Esophagus muscularis mucosa (tissue), 4 donors: ENCODE measurements around the gene MEIS3. TPM values are rescaled to one million over a fixed set of nuclear protein-coding genes. Genes with fewer than 3 reads are reported as not detected.
"Not testable (repeated sequence)": the region's sequence is repeated elsewhere in the genome, so short reads cannot be mapped to it uniquely, and the experiment has no call there.

Experiments used
- DNase-seq: peaks from one replicate; pipeline ENCODE4 v3.0.0-alpha.2; 2017; ENCODE audit errors: extremely low spot score
- H3K27ac ChIP-seq, 4 donors: fragments of 200-600 bp; sonication (generic); replicated peaks in 1 of 4; 1 replicate in 3 of 4; 2 replicates in 1 of 4; pipeline ENCODE4 v1.5.1; 2016 to 2019; ENCODE audit warnings: mild to moderate bottlenecking in 1 of 4
- H3K27me3 ChIP-seq, 4 donors: fragments of 200-600 bp; sonication (generic); one replicate each; pipeline versions ENCODE4 v1.5.1 to v1.6.0; 2016 to 2019
- H3K36me3 ChIP-seq, 4 donors: fragments of 200-600 bp; sonication (generic); one replicate each; pipeline ENCODE4 v1.5.1; 2016 to 2019
- H3K4me1 ChIP-seq, 4 donors: fragments of 200-600 bp; sonication (generic); one replicate each; pipeline ENCODE4 v1.5.1; 2016 to 2019
- H3K4me3 ChIP-seq, 4 donors: fragments of 200-600 bp; sonication (generic); 1 replicate in 2 of 4; 2 replicates in 2 of 4; pipeline ENCODE4 v1.5.1; 2016 to 2019; ENCODE audit warnings: mild to moderate bottlenecking in 4 of 4, moderate library complexity in 1 of 4
- H3K9me3 ChIP-seq, 4 donors: fragments of 200-600 bp; sonication (generic); 1 replicate in 3 of 4; 2 replicates in 1 of 4; pipeline ENCODE4 v1.5.1; 2016 to 2019
- EP300 ChIP-seq: sonication (generic); formaldehyde crosslinking; IDR thresholded peaks from one replicate; pipeline ENCODE4 v1.6.1; 2017; ENCODE audit warnings: antibody characterized with exemption
- POLR2A ChIP-seq: fragments of 450-650 bp; IDR thresholded peaks from one replicate; pipeline ENCODE4 v1.6.1; 2017; ENCODE audit warnings: antibody characterized with exemption, moderate library complexity, mild to moderate bottlenecking, low read depth
- POLR2AphosphoS5 ChIP-seq, 2 donors: sonication (generic); formaldehyde crosslinking; IDR thresholded peaks; one replicate each; pipeline ENCODE4 v1.6.1; 2017; ENCODE audit warnings: antibody characterized with exemption in 2 of 2
- WGBS: methylation state at CpG from one replicate; pipeline ENCODE4 v1.1.5; 2018; 5-methylcytosine and 5-hydroxymethylcytosine counted together
- intact Hi-C: fragments of 100-400 bp; cut with DNase I; formaldehyde crosslinking; loops from one replicate; pipeline ENCODE4 v1.15.1; 2023
- total RNA-seq, 4 donors: library from RNA; depleted of rRNA; stranded (reverse); fragments of >200 nt; gene quantifications; one replicate each; pipeline versions ENCODE4 v1.1.0 to v1.2.1, GENCODE V29; 2016
- TF ChIP-seq, protein P1 (sequence below), 3 experiments: fragments of 200-600 bp in 2 of 3; fragments of 450-650 bp in 1 of 3; sonication (generic) in 2 of 3; IDR thresholded peaks; one replicate each; pipeline ENCODE4 v1.5.1; 2017 to 2019; ENCODE audit warnings: antibody characterized with exemption in 3 of 3, mild to moderate bottlenecking in 2 of 3, moderate library complexity in 1 of 3

Gene MEIS3
- total RNA-seq, 4 donors from 2014 or later = 22.8 to 33.2 (median 30.7) TPM

DNA sequence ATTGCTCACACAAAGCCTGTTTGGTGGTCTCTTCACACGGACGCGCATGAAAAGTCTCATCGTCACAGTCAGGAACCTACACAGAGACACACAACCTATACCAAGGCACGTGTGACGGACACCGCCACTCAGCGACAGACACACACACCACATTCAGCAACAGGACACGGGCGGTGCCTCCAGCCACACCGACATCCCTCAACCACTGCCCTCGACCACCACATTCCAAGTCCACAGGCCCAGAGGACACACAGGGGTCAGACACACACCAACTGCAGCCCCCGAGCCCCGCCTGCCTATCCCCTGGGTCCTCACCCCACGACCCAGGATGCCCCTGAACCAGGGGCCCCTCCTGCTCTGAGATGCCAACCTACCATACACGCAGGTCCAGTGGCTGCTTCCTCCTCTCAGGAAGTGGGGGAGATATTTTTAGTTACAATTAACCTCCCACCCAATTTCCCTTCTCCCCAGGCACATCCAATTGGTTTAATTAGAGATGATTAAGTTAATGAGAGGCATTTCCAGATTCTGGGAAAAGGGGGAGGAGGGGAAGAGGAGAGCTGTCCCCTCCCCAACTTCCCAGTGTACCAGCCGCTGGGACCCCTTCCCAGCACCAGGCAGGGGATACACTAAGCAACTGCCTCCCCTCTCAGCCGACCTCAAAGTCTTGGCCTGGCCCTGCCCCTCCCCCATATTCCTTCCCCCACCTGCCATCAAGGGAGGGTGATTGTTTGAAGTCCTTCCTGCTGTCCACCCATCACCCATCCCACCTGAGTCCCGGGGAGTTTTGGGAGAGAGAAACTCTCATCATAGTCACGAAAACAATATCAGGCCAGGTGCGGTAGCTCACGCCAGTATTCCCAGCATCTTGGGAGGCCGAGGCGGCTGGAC is 20.4 kb downstream of the MEIS3 start:
- Histone ChIP-seq H3K36me3 (no peaks in the 10 kb centered on the region), H3K4me1 (no peaks in the 10 kb centered on the region), H3K9me3 (no peaks in the 10 kb centered on the region), H3K27ac (no peak overlapping the region), H3K27me3 (peaks cover 0 to 29% (median 4%) of the 10 kb centered on the region in 4 donors), H3K4me3 (no peak overlapping the region)
- intact Hi-C loops = no loop called here
- DNase-seq = no peak
- WGBS = 43% methylated on average over 19 of the region's 24 CpGs
- TF ChIP-seq POLR2A = no peak
- TF ChIP-seq EP300 = no peak
- no peak for TF ChIP-seq POLR2AphosphoS5 (IDR thresholded peaks at IDR 0.05)

DNA sequence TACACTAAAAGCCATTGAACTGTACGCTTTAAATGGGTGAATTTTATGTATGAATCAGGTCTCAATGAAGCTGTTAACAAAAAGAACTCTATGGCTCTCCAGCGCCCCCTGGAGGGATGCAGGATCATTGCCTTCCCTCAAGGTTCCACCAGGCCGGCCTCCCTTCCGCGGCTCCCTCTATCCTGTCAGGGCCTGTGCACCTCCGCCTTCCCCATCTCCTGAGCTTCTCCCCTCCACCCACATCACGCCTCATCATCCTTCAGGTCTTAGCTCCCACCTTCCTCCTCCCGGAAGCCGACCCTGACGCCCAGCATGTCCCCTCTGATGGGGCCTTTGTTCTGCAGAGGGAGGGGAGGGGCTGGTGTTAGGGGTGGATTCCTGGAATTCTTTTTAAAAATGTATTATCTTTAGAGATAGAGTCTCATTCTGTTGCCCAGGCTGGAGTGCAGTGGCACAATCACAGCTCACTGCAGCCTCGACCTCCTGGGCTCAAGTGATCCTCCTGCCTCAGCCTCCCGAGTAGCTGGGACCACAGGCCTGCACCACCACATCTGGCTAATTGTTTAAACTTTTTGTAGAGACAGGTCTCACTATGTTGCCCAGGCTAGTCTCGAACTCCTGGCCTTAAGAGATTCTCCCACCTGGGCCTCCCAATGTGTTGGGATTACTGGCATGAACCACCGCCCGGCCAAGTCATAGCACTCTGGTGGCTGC is 27.7 kb downstream of the MEIS3 start:
- WGBS = 33% methylated on average over 13 of the region's 15 CpGs
- Histone ChIP-seq H3K9me3 (no peaks in the 10 kb centered on the region), H3K4me3 (no peak overlapping the region), H3K27me3 (peaks cover 0 to 6% (median 0%) of the 10 kb centered on the region in 4 donors), H3K27ac (no peak overlapping the region), H3K4me1 (no peaks in the 10 kb centered on the region), H3K36me3 (no peaks in the 10 kb centered on the region)
- TF ChIP-seq, protein P1, sequence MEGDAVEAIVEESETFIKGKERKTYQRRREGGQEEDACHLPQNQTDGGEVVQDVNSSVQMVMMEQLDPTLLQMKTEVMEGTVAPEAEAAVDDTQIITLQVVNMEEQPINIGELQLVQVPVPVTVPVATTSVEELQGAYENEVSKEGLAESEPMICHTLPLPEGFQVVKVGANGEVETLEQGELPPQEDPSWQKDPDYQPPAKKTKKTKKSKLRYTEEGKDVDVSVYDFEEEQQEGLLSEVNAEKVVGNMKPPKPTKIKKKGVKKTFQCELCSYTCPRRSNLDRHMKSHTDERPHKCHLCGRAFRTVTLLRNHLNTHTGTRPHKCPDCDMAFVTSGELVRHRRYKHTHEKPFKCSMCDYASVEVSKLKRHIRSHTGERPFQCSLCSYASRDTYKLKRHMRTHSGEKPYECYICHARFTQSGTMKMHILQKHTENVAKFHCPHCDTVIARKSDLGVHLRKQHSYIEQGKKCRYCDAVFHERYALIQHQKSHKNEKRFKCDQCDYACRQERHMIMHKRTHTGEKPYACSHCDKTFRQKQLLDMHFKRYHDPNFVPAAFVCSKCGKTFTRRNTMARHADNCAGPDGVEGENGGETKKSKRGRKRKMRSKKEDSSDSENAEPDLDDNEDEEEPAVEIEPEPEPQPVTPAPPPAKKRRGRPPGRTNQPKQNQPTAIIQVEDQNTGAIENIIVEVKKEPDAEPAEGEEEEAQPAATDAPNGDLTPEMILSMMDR (IDR thresholded peaks at IDR 0.05) = peak; percentile 74 to 91 (median 78)
- TF ChIP-seq POLR2AphosphoS5 (IDR thresholded peaks at IDR 0.05) = no peak
- peak; percentile 94 for DNase-seq
- intact Hi-C loops = no loop called here

DNA sequence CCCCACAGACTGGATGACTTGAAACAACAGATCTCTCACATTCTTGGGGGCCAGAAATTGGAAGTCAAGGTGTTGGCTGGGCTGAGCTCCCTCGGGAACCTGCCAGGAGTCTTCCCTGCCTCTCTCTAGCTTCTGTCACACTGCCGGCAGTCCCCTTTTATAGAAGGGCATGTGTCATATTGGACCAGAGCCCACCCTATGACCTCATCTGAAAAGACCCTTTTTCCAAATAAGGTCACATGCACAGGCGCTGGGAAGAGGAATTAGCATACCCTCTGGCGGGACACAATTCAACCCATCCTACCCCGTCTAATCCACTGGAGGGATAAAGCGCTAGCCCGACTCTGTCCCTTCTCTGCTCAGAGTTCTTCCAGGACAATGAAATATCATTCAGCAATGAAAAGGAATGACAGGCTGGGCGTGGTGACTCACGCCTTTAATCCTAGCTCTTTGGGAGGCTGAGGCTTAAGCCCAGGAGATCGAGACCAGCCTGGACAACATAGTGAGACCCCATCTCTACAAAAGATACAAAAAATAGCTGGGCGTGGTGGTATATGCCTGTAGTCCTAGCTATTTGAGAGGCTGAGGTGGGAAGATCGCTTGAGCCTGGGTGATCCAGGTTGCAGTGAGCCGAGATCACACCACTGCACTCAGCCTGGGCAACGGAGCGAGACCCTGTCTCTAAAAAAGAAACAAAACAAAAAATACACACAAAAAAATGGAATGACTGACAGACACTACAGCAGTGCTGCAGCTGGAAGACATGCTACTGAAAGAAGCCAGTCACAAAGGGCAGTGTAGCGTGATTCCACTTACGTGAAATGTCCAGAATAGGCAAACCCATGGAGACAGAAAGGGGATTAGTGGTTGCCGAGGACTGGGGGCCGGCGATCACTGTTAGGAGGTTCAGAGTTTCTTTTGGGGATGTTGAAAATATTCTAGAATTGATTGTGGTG is 28.5 kb downstream of the MEIS3 start:
- no peaks in the 10 kb centered on the region for H3K9me3 ChIP-seq
- H3K27ac ChIP-seq = no peak overlapping the region
- no peak for DNase-seq
- TF ChIP-seq, protein P1 (IDR thresholded peaks at IDR 0.05) = no peak
- TF ChIP-seq POLR2AphosphoS5 (IDR thresholded peaks at IDR 0.05) (no peak), POLR2A (no peak), EP300 (no peak)
- no peaks in the 10 kb centered on the region for H3K36me3 ChIP-seq
- H3K4me1 ChIP-seq = no peaks in the 10 kb centered on the region
- intact Hi-C loops = no loop called here
- H3K27me3 ChIP-seq = peaks cover 0 to 6% (median 0%) of the 10 kb centered on the region in 4 donors
- H3K4me3 ChIP-seq = no peak overlapping the region
- 72% methylated on average over 20 of the region's 20 CpGs for WGBS

DNA sequence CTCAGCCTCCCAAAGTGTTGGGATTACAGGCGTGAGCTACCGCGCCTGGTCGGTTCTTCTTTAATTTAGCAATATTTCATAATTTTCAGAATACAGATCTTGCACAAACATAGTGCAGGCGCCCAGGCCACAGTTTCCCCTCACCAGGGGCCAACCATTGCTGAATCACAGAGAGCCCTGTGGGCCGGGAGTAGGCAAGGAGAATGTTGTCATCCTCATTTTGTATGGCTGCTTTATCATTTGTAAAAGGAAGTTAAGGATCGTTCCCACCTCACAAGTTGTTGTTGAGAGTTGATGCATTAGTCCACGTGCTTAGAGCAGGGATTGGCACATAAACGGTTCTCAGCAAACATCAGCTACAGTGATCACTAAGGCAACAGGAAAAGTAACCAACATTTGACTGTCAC is 30.2 kb downstream of the MEIS3 start:
- intact Hi-C loops = no loop called here
- WGBS = 83% methylated on average over 6 of the region's 9 CpGs

DNA sequence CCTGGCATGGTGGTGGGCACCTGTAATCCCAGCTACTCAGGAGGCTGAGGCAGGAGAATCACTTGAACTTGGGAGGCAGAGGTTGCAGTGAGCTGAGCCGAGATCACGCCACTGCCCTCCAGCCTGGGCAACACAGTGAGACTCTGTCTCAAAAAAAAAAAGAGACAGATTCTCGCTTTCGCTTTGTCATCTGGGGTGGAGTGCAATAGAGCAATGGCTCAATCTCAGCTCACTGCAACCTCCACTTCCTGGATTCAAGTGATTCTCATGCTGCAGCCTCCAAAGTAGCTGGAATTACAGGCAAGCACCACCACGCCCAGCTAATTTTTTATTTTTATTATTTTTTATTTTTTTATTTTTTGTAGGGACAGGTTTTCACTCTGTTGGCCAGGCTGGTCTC is 30.6 kb downstream of the MEIS3 start:
- DNase-seq, H3K27ac ChIP-seq, H3K4me3 ChIP-seq, H3K9me3 ChIP-seq, H3K36me3 ChIP-seq, H3K4me1 ChIP-seq, intact Hi-C loops, H3K27me3 ChIP-seq: not testable (repeated sequence)
- WGBS = 89% methylated on average over 5 of the region's 5 CpGs

More for the DNA sequence above, 30.2 kb downstream of the MEIS3 start:
- no peak for DNase-seq
- H3K4me3 ChIP-seq = no peak overlapping the region
- H3K36me3 ChIP-seq = no peaks in the 10 kb centered on the region
- peaks cover 0 to 6% (median 0%) of the 10 kb centered on the region in 4 donors for H3K27me3 ChIP-seq
- H3K4me1 ChIP-seq = no peaks in the 10 kb centered on the region
- TF ChIP-seq EP300 = no peak
- no peak for TF ChIP-seq POLR2A
- TF ChIP-seq POLR2AphosphoS5 (IDR thresholded peaks at IDR 0.05) = no peak
- TF ChIP-seq, protein P1 (IDR thresholded peaks at IDR 0.05) = no peak
- no peaks in the 10 kb centered on the region for H3K9me3 ChIP-seq
- H3K27ac ChIP-seq = no peak overlapping the region

DNA sequence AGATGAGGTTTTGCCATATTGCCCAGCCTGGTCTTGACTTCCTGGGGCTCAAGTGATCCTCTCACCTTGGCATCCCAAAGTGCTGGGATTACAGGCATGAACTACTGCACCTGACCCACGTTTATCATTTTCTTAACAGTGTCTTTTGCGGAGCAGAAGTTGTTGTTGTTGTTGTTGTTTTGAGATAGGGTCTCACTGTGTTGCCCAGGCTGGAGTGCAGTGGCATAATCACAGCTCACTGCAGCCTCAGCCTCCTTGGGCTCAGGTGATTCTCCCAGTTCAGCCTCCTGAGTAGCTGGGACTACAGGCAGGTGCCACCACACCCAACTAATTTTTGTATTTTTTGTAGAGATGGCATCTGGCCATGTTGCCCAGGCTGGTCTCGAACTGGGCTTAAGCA is 31.7 kb downstream of the MEIS3 start:
- H3K27me3 ChIP-seq, intact Hi-C loops, H3K27ac ChIP-seq, H3K36me3 ChIP-seq, DNase-seq, H3K9me3 ChIP-seq, H3K4me1 ChIP-seq, H3K4me3 ChIP-seq: not testable (repeated sequence)
- 71% methylated on average over 3 of the region's 3 CpGs for WGBS

DNA sequence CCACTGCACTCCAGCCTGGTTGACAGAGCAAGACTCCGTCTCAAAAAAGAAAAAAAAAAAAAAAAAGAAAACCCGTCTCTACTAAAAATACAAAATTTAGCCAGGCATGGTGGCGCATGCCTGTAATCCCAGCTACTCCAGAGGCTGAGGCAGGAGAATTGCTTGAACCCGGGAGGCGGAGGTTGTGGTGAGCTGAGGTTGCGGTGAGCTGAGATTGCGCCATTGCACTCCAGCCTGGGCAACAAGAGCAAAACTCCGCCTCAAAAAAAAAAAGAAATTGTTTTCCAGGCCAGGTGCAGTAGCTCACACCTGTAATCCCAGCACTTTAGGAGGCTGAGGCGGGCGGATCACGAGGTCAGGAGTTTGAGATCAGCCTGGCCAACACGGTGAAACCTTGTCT is 32.7 kb downstream of the MEIS3 start:
- H3K36me3 ChIP-seq = peaks cover 8 to 11% (median 9%) of the 10 kb centered on the region in 4 donors
- DNase-seq, H3K4me3 ChIP-seq, H3K9me3 ChIP-seq, H3K4me1 ChIP-seq, H3K27ac ChIP-seq, intact Hi-C loops, H3K27me3 ChIP-seq: not testable (repeated sequence)
- WGBS = 86% methylated on average over 12 of the region's 12 CpGs

DNA sequence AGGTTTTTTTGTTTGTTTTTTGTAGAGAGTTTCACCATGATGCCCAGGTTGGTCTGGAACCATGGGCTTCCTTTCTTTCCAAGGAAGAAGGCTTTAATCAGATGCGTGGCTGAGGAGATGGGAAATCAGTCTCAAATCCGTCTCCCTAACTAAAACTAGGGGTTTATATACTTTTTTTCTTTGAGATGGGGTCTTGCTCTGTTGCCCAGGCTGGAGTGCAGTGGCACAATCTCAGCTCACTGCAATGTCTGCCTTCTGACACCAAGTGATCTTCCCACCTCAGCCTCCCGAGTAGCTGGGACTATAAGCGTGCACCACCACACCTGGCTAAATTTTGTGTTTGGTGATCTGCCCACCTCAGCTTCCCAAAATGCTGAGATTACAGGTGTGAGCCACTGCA is 34.8 kb downstream of the MEIS3 start:
- DNase-seq, H3K9me3 ChIP-seq, H3K27ac ChIP-seq, intact Hi-C loops, H3K27me3 ChIP-seq, H3K4me1 ChIP-seq, H3K4me3 ChIP-seq: not testable (repeated sequence)
- 89% methylated on average over 4 of the region's 4 CpGs for WGBS
- peaks cover 26 to 32% (median 30%) of the 10 kb centered on the region in 4 donors for H3K36me3 ChIP-seq
